HK-2 (cell line): Measurements from ENCODE around the gene SHANK1.
"Not testable (repeated sequence)": the region's sequence is repeated elsewhere in the genome, so short reads cannot be mapped to it uniquely, and the experiment has no call there.

Source experiments
- DNase-seq: peaks from one replicate; pipeline ENCODE4 v3.0.0-alpha.2; 2018; ENCODE audit not compliant: unreplicated experiment

The SHANK1 gene

GRCh38 chr19:50719566-50719965 lies at the start of gene SHANK1:
SHANK1 (minus strand) TSS chr19:50719802; CDS start chr19:50716919, 2,883 bp downstream.
- DNase-seq = no peak

DNA sequence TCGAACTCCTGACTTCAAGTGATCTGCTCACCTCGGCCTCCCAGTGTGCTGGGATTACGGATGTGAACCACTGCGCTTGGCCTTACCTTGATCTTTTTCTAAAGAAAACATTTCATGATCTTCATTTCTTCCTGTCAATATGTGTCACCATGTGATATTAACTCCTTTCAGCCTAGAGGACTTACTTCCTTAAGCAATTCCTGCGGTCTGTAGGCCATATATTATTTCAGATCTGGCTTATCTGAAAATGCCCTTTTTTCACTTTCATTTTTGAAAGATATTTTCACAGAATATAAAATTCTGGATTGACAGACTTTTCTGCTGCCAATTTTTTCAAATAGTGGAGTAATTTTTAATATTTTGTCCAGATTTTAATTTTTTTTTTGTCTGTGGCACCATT lies 48.7 kb upstream of the SHANK1 start:
- no peak for DNase-seq

GRCh38 chr19:50767263-50767662 lies 47.7 kb upstream of the SHANK1 start:
- peak; percentile 48 for DNase-seq

GRCh38 chr19:50766746-50767145 lies 47.1 kb upstream of the SHANK1 start:
- not testable (repeated sequence) for DNase-seq

GRCh38 chr19:50764409-50764808 lies 44.8 kb upstream of the SHANK1 start:
- no peak for DNase-seq

DNA sequence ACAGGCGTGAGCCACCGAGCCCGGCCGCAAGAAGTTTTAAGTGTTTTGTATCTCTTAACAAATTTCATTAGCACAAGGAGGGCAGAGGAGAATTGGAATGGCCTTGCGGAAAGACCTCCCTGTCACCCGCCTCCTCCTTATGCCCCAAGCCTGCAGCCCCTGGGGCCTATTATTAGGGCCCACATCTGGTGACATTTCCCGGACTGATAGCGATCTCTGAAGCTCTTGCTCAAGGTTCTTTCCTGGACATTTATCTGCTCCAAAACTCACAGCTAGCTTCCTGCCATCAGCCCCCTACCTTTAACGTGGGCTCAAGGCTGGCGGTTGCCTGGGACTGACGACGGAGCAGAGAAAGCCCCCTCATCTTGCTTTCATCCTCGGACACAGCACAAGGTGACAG lies 43.9 kb upstream of the SHANK1 start:
- DNase-seq = not testable (repeated sequence)

GRCh38 chr19:50761501-50761900 lies 41.9 kb upstream of the SHANK1 start:
- DNase-seq = not testable (repeated sequence)

DNA sequence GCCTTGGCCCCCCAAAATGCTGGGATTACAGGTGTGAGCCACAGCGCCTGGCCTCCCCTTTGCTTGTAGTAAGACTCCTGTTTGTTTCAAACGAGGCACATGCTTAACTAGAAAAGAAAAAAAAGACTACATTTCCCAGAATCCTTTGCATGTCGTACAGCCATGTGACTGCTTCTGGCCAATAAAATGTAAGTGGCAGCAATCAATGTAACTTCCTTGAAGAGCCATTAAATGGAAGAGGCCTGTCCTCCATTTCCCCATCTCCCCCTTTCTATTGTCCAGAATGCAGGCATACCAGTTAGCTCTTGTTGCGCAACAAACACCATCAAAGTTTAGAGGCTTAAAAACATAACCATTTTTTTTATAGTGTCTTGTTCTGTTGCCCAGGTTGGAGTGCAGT lies 40.3 kb upstream of the SHANK1 start:
- DNase-seq = no peak

DNA sequence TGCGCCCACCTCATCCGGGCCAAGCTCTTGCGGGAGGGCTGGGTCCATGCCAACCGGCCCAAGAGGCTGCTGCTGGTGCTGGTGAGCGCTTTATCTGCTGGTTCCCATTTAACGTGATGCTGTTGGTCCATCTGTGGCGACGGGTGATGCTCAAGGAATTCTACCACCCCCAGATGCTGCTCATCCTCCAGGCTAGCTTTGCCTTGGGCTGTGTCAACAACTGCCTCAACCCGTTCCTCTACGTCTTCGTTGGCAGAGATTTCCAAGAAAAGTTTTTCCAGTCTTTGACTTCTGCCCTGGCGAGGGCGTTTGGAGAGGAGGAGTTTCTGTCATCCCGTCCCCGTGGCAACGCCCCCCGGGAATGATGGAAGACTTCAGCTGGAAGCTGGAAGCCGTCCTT lies 39.5 kb upstream of the SHANK1 start:
- not testable (repeated sequence) for DNase-seq

DNA sequence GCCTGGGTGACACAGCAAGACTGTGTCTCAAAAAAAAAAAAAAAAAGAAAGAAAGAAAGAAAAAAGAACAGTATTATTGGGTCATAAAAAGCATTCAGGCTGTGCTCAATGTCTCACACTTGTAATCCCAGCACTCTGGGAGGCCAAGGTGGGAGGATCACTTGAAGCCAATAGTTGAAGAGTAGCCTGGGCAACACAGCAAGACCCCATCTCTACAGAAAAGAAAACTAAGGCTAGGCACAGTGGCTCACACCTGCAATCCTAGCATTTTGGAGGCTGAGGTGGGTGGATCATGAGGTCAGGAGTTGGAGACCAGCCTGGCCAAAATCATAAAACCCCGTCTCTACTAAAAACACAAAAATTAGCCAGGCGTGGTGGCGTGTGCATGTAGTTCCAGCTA lies 38.0 kb upstream of the SHANK1 start:
- DNase-seq = not testable (repeated sequence)

DNA sequence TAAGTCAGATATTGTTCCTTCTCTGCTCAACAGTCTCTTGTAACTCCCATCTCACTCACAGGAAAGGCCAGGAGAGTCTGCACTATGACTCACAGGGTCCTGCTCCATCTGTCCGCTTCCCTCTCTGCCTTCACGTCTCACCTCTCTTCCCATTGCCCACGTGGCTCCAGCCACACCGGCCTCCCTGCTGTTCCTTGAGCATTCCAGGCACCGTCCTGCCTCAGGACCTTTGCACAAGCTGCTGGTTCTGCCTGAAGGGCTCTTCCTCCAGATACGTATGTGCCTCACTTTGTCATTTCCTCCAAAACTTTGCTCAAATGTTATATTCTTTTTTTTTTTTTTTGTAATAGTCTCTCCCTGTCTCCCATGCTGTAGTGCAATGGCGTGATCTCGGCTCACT lies 36.6 kb upstream of the SHANK1 start:
- DNase-seq = peak; percentile 22

DNA sequence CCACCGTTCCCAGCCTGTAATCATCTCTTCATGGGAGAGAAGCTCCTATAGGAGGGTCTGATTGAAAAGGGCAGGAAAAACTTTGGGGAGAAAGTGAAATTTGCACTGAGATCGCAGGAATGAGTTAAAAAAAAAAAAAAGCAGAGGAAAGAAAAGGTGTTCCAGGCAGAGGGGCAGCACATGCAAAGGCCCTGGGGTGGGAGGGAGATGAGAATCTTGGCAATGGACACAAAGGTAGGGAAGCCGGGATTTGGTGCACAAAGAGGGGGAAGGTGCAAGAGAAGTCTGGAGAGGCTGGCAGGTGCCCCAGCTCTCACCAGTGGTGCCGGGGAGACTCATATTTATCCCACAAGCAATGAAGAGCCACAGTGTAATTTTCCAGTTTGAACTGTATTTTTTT lies 34.3 kb upstream of the SHANK1 start:
- no peak for DNase-seq

DNA sequence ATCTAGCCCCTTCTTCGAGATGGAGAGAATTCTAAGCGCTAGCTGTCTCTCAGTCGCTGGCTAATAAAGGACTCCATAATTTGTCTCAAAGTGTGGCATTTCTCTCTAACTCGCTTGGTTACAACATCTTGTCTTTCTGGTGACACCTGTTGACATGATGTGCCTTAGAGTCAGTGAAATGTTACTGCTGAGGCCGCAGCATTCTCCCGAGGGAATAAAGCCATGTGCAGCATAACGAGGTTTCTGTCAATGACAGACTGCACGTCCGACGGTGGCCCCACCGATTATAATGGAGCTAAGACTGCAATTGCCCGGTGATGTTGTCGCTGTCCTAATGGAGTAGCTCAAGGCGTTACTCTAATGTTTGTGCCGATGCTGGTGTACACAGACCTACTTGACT lies 30.4 kb upstream of the SHANK1 start:
- no peak for DNase-seq

DNA sequence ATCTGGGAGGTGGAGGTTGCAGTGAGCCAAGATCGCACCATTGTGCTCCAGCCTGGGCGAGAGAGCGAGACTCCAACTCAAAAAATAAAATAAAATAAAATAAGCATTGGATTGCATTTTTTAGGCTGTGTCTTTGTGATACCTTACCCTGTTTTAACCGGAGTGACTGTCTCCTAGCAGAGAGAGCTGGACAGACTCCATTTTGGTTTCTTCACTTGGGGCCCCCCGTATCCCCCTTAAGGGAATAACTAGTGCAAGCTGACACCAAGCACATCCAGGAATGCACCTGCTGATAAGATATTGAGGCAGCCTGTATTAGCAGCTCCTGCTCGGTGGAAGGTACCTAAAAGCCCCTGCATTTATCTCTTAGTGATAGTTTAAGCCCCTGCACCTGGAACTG lies 29.9 kb upstream of the SHANK1 start:
- DNase-seq = no peak

- DNase-seq = not testable (repeated sequence)
These were observed 27.5 kb upstream of the SHANK1 start for GRCh38 chr19:50747141-50747540.

- no peak for DNase-seq
These were observed 25.6 kb upstream of the SHANK1 start for GRCh38 chr19:50745221-50745620.

GRCh38 chr19:50743537-50743936 lies 23.9 kb upstream of the SHANK1 start:
- DNase-seq = no peak

- no peak for DNase-seq
These were observed 21.8 kb upstream of the SHANK1 start for GRCh38 chr19:50741179-50741933.

GRCh38 chr19:50739914-50740426 lies 20.4 kb upstream of the SHANK1 start:
- DNase-seq = no peak

DNA sequence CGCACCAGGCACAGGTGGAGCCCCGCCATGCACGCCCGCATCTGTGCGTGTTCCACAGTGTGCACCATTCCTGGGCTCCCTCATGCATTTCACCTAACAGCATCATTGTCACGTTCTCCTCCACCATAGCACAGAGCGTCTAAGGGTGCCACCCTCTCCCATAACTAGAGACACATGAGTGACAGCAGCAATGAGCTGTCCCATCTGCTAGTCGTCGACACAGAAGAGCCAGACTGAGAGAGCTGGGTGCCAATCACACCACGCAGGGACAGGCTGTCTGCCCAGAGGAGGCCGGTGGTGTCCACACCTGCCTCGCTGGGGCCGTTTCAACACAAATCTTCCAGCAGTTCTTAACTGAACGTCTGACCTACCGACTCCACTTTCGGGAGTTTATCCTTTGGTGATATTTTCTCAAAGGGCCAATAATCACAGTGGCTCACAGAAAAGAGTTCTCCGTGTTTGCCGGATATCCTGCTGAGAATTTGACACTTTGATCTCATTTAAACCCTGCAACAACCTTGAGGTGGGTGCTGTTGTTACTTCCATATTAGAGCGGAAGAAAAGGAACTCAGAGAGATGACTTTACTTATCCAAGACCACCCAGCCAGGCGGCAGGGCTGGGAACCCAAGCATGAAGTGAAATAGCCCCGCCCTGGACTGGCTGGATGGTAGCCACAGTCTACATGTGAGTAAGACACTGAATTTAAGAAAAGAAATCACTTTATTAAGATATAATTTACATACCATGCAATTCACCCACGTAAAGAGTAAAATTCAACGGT lies 19.7 kb upstream of the SHANK1 start:
- DNase-seq = no peak

GRCh38 chr19:50736338-50736737 lies 16.7 kb upstream of the SHANK1 start:
- DNase-seq = no peak

DNA sequence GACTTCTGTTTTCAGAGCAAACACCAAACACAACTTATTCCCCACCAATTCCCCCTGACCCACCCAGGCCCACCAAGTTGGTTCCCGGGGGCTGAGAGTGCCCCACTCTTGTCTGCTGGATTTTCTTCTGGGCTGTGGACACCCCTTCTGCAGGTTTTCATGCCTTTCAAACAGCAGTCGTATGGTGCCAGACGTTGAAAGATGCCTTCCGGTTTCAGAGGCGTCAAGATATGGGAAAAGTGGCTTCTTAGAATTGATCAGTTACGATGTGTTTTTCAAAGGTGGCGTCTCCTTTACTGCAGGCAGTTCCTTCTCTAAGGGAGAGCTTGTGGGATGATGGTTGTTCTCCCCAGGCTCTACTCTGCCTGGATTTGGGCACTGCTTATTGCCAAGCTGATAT lies 16.3 kb upstream of the SHANK1 start:
- no peak for DNase-seq

DNA sequence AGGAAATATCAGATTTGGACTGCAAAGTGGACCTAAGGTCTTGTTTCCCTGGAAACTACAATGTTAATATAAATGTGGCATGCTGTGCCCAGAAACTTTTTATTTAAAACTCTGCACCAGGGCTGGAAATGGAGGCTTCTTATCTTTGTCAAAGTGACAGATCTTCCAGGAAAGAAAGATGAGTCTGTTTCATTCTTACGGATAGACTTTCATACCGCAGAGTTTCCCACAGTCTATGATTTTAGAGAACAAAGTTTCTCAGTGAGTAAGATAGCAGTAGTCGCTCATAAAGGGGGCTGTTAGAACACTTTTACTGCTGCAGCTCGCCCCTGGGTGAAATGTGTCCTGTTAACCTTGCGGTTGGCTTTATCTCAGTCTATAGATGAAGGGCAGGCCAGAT lies 10.3 kb upstream of the SHANK1 start:
- no peak for DNase-seq
